GM12878 (cell line): ENCODE results near the gene PTPRN2. TPM values are rescaled to one million over a fixed set of nuclear protein-coding genes. Genes with fewer than 3 reads are reported as not detected.

ENCODE experiments used
- ATAC-seq: fragments of 200-7000 bp; cut with Tn5 transposase; 3 replicates; pipeline ENCODE4 v1.9.1; 2020; ENCODE audit warnings: mild to moderate bottlenecking, moderate library complexity
- BruUV-seq: library from RNA; stranded (reverse); fragments of 400-500 nt; replicated peaks from 2 replicates; lab custom pipeline; 2021; lab: Mats Ljungman, UMichigan
- CTCF ChIA-PET: fragments of 300-600 bp; sonication (Branson Sonifier 250); formaldehyde crosslinking; extraction: SDS; loops from one replicate; lab custom pipeline; 2021; ENCODE audit warnings: inconsistent platforms; lab: Yijun Ruan, JAX
- POLR2A ChIA-PET: fragments of 350-600 bp; formaldehyde crosslinking; extraction: SDS; loops from one replicate; lab custom pipeline; 2021; ENCODE audit warnings: inconsistent platforms; lab: Charles Lee
- RAD21 ChIA-PET: fragments of 300-600 bp; sonication (Branson Sonifier 250); formaldehyde crosslinking; loops from one replicate; lab custom pipeline; 2023; ENCODE audit warnings: antibody characterized with exemption; ENCODE audit not compliant: unreplicated experiment; lab: Charles Lee
- SMC1A ChIA-PET: fragments of 300-600 bp; sonication (Branson Sonifier 250); formaldehyde crosslinking; loops from one replicate; lab custom pipeline; 2023; ENCODE audit not compliant: unreplicated experiment, uncharacterized antibody; lab: Charles Lee
- DNase-seq: peaks from one replicate; pipeline ENCODE4 v3.0.0-alpha.2; 2011; ENCODE audit warnings: low read depth, low spot score
- FAIRE-seq: peaks from 3 replicates; lab custom pipeline; 2011; peaks lifted over from hg19 to GRCh38; lab: Jason Lieb, UNC
- H2AFZ ChIP-seq: 2 replicates; pipeline ENCODE4 v1.6.0; 2011; ENCODE audit warnings: low read depth, low read length, control low read depth; ENCODE audit not compliant: control insufficient read depth
- H3K27ac ChIP-seq: 2 replicates; pipeline ENCODE4 v1.5.1; 2011; ENCODE audit warnings: control low read depth; ENCODE audit not compliant: control insufficient read depth, insufficient read depth
- H3K27me3 ChIP-seq, 2 experiments: replicated peaks in 1 of 2; 2 replicates each; pipeline versions ENCODE4 v1.6.0 to v1.6.1; 2011; ENCODE audit warnings: low read length in 1 of 2; ENCODE audit not compliant: control insufficient read depth in 2 of 2, insufficient read depth in 2 of 2
- H3K36me3 ChIP-seq, 2 experiments: 2 replicates each; pipeline ENCODE4 v1.5.1; 2011; ENCODE audit warnings: low read length in 1 of 2; ENCODE audit not compliant: control insufficient read depth in 2 of 2, insufficient read depth in 2 of 2
- H3K4me1 ChIP-seq: 2 replicates; pipeline ENCODE4 v1.6.1; 2011; ENCODE audit warnings: mild to moderate bottlenecking, low read length, moderate library complexity, mixed read lengths; ENCODE audit not compliant: control insufficient read depth, insufficient read depth
- H3K4me2 ChIP-seq: 2 replicates; pipeline ENCODE4 v1.6.0; 2011; ENCODE audit warnings: control low read depth; ENCODE audit not compliant: control insufficient read depth, insufficient read depth
- H3K4me3 ChIP-seq: fragments of 200-600 bp; sonication (generic); 2 replicates; pipeline ENCODE4 v1.5.1; 2016
- H3K79me2 ChIP-seq: 2 replicates; pipeline ENCODE4 v1.6.0; 2011; ENCODE audit warnings: low read length; ENCODE audit not compliant: control insufficient read depth, insufficient read depth
- H3K9ac ChIP-seq: 2 replicates; pipeline ENCODE4 v1.8.0; 2011; ENCODE audit warnings: low read length, control low read depth, mixed read lengths; ENCODE audit not compliant: control insufficient read depth, insufficient read depth
- H3K9me3 ChIP-seq: replicated peaks from 3 replicates; pipeline ENCODE4 v1.5.1; 2011; ENCODE audit warnings: mild to moderate bottlenecking, low read length; ENCODE audit not compliant: control insufficient read depth, insufficient read depth
- H4K20me1 ChIP-seq: 2 replicates; pipeline ENCODE4 v1.6.0; 2011; ENCODE audit not compliant: control insufficient read depth, insufficient read depth
- BCLAF1 ChIP-seq: fragments of 450-650 bp; IDR thresholded peaks from 2 replicates; pipeline ENCODE4 v1.6.1; 2017; ENCODE audit warnings: antibody characterized with exemption, mild to moderate bottlenecking, moderate library complexity
- BMI1 ChIP-seq: fragments of 450-650 bp; IDR thresholded peaks from 2 replicates; pipeline ENCODE4 v1.6.1; 2016; ENCODE audit warnings: mild to moderate bottlenecking, moderate library complexity, borderline replicate concordance
- CBFB ChIP-seq: IDR thresholded peaks from 2 replicates; pipeline ENCODE4 v1.6.1; 2016; ENCODE audit warnings: antibody characterized with exemption, low read depth
- CREB1 ChIP-seq: IDR thresholded peaks from 2 replicates; pipeline ENCODE4 v1.6.1; 2012; ENCODE audit warnings: low read depth, mild to moderate bottlenecking, inconsistent platforms
- POLR2AphosphoS2 ChIP-seq: IDR thresholded peaks from 2 replicates; pipeline ENCODE4 v1.6.1; 2011; ENCODE audit warnings: low read depth, mild to moderate bottlenecking, low read length, improper control_type of control experiment, moderate library complexity
- POLR2AphosphoS5 ChIP-seq: IDR thresholded peaks from 2 replicates; pipeline ENCODE4 v1.6.1; 2011; ENCODE audit warnings: mild to moderate bottlenecking, low read length, inconsistent platforms
- RAD51 ChIP-seq: fragments of 450-650 bp; IDR thresholded peaks from 2 replicates; pipeline ENCODE4 v1.6.1; 2016; ENCODE audit warnings: moderate library complexity, mild to moderate bottlenecking, inconsistent platforms
- SPI1 ChIP-seq: IDR thresholded peaks from 2 replicates; pipeline ENCODE4 v1.6.1; 2011; ENCODE audit warnings: low read depth, mild to moderate bottlenecking, low read length, moderate library complexity, borderline replicate concordance; ENCODE audit not compliant: insufficient read depth
- STAT1 ChIP-seq: fragments of 450-650 bp; conservative IDR thresholded peaks from 2 replicates; pipeline ENCODE4 v1.6.1; 2014; ENCODE audit warnings: antibody characterized with exemption, mild to moderate bottlenecking
- SUZ12 ChIP-seq: fragments of 200-600 bp; sonication (generic); IDR thresholded peaks from one replicate; pipeline ENCODE4 v1.6.1; 2018; ENCODE audit warnings: antibody characterized with exemption, mild to moderate bottlenecking; ENCODE audit not compliant: unreplicated experiment
- TAF1 ChIP-seq: IDR thresholded peaks from 2 replicates; pipeline ENCODE4 v1.6.1; 2011; ENCODE audit warnings: mild to moderate bottlenecking, low read depth, low read length, borderline replicate concordance
- USF2 ChIP-seq: IDR thresholded peaks from 2 replicates; pipeline ENCODE4 v1.6.1; 2011; ENCODE audit warnings: low read depth, low read length, improper control_type of control experiment, borderline replicate concordance
- ZNF274 ChIP-seq: IDR thresholded peaks from one replicate; pipeline ENCODE4 v1.8.0; 2011; ENCODE audit not compliant: insufficient read length, insufficient read depth
- ZSCAN29 ChIP-seq: fragments of 450-650 bp; IDR thresholded peaks from 2 replicates; pipeline ENCODE4 v1.6.1; 2017; ENCODE audit warnings: mild to moderate bottlenecking, moderate library complexity
- WGBS: methylation state at CpG from one replicate; pipeline ENCODE4 v1.1.6; 2016; ENCODE audit warnings: low lambda C conversion rate; ENCODE audit not compliant: insufficient replicate concordance, insufficient coverage; ENCODE audit errors: missing lambda C conversion rate; 5-methylcytosine and 5-hydroxymethylcytosine counted together
- in situ Hi-C: fragments of 300-500 bp; cut with MboI; formaldehyde crosslinking; loops from 9 replicates; pipeline ENCODE4 v1.14.3; 2018; ENCODE audit warnings: mixed read lengths
- intact Hi-C: fragments of 100-400 bp; cut with micrococcal nuclease; formaldehyde crosslinking; loops from one replicate; pipeline ENCODE4 v1.14.2; 2022; ENCODE audit not compliant: unreplicated experiment
- polyA plus RNA-seq, 11 experiments: library from polyadenylated mRNA; depleted of rRNA in 4 of 11; unstranded in 6 of 11; stranded (reverse) in 5 of 11; fragments of >200 nt; fragmentation: Nextera tagmentation in 4 of 11; fragmentation: Illumina TruSeq in 1 of 11; extraction: Ambion mirVana in 4 of 11; extraction: Trizol in 1 of 11; gene quantifications; 1 replicate in 1 of 11; 2 replicates in 10 of 11; pipeline versions ENCODE4 v1.2.1 to v1.2.3, GENCODE V29; 2011 to 2016; ENCODE audit warnings: inconsistent platforms in 2 of 11, missing spikeins in 2 of 11, low read depth in 1 of 11
- total RNA-seq, 4 experiments: library from RNA; depleted of rRNA in 3 of 4; stranded (reverse); fragments of >200 nt in 3 of 4; fragmentation: Illumina TruSeq in 1 of 4; extraction: Trizol in 1 of 4; gene quantifications; 2 replicates each; pipeline versions ENCODE4 v1.2.1 to v1.2.3, GENCODE V29; 2013 to 2021
- TF ChIP-seq, protein P1 (sequence below): fragments of 450-650 bp; IDR thresholded peaks from 2 replicates; pipeline ENCODE4 v1.6.1; 2017; ENCODE audit warnings: mild to moderate bottlenecking, low read depth, inconsistent platforms; ENCODE audit not compliant: poor library complexity, severe bottlenecking
- TF ChIP-seq, protein P2 (sequence below): IDR thresholded peaks from 2 replicates; pipeline ENCODE4 v1.6.1; 2012; ENCODE audit warnings: low read length, inconsistent platforms
- TF ChIP-seq, protein P3 (sequence below): IDR thresholded peaks from 2 replicates; pipeline ENCODE4 v1.6.1; 2012; ENCODE audit warnings: low read depth, low read length, improper control_type of control experiment

The PTPRN2 gene
- total and polyA plus RNA-seq, 10 of the 15 experiments (the other 5 are each of a cell fraction or from before 2014, with no cell fraction given): 5.4 TPM; not detected in 9

DNA sequence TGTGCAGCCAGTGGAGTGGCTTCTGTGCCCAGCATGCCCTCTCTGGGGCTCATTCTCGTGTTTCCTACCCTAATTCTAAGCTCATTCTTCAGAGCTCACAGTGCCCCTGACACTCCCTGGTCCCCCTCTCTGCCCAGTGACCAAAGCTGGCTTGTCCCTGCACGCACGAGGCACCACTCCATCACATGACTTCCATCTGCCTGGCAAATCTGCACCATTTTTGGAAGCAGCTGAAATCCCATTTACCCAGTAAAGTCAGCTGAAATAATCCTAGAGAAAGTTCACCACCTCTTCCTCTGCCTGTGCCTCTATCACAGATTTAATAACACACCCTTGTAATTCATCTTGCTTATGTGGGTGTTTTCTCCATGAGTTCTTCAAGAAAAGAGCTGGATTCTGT, 616.9 kb downstream of the PTPRN2 start:
- intact Hi-C loops: no loop called here
- Histone ChIP-seq H3K36me3 (no peaks in the 10 kb centered on the region), H3K27me3 (no peaks in the 10 kb centered on the region), H4K20me1 (no peaks in the 10 kb centered on the region), H3K4me2 (no peak overlapping the region), H3K4me1 (no peaks in the 10 kb centered on the region), H3K9me3 (peaks cover 1% of the 10 kb centered on the region; the same call in 2 of the 3 replicates), H2AFZ (no peak overlapping the region), H3K4me3 (no peak overlapping the region), H3K9ac (no peak overlapping the region), H3K27ac (no peak overlapping the region), H3K79me2 (no peaks in the 10 kb centered on the region)
- 5% methylated on average over 3 of the region's 3 CpGs for WGBS
- in situ Hi-C loops: no loop called here
- BruUV-seq: no TSS peak
- no peak for DNase-seq
- ChIA-PET RAD21 (no interaction called here), SMC1A (no interaction called here), CTCF (no interaction called here), POLR2A (no interaction called here)
- TF ChIP-seq, protein P1, sequence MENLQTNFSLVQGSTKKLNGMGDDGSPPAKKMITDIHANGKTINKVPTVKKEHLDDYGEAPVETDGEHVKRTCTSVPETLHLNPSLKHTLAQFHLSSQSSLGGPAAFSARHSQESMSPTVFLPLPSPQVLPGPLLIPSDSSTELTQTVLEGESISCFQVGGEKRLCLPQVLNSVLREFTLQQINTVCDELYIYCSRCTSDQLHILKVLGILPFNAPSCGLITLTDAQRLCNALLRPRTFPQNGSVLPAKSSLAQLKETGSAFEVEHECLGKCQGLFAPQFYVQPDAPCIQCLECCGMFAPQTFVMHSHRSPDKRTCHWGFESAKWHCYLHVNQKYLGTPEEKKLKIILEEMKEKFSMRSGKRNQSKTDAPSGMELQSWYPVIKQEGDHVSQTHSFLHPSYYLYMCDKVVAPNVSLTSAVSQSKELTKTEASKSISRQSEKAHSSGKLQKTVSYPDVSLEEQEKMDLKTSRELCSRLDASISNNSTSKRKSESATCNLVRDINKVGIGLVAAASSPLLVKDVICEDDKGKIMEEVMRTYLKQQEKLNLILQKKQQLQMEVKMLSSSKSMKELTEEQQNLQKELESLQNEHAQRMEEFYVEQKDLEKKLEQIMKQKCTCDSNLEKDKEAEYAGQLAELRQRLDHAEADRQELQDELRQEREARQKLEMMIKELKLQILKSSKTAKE: no peak
- no peak for TF ChIP-seq CBFB
- no peak for TF ChIP-seq STAT1
- no peak for TF ChIP-seq ZSCAN29
- no peak for TF ChIP-seq POLR2AphosphoS5
- TF ChIP-seq POLR2AphosphoS2: no peak
- TF ChIP-seq SUZ12: no peak
- TF ChIP-seq CREB1: no peak
- TF ChIP-seq, protein P2, sequence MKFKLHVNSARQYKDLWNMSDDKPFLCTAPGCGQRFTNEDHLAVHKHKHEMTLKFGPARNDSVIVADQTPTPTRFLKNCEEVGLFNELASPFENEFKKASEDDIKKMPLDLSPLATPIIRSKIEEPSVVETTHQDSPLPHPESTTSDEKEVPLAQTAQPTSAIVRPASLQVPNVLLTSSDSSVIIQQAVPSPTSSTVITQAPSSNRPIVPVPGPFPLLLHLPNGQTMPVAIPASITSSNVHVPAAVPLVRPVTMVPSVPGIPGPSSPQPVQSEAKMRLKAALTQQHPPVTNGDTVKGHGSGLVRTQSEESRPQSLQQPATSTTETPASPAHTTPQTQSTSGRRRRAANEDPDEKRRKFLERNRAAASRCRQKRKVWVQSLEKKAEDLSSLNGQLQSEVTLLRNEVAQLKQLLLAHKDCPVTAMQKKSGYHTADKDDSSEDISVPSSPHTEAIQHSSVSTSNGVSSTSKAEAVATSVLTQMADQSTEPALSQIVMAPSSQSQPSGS: no peak
- no peak for TF ChIP-seq ZNF274
- TF ChIP-seq BMI1: no peak
- TF ChIP-seq USF2: no peak
- TF ChIP-seq RAD51: no peak
- TF ChIP-seq SPI1: no peak
- no peak for TF ChIP-seq TAF1
- TF ChIP-seq BCLAF1: no peak
- TF ChIP-seq, protein P3, sequence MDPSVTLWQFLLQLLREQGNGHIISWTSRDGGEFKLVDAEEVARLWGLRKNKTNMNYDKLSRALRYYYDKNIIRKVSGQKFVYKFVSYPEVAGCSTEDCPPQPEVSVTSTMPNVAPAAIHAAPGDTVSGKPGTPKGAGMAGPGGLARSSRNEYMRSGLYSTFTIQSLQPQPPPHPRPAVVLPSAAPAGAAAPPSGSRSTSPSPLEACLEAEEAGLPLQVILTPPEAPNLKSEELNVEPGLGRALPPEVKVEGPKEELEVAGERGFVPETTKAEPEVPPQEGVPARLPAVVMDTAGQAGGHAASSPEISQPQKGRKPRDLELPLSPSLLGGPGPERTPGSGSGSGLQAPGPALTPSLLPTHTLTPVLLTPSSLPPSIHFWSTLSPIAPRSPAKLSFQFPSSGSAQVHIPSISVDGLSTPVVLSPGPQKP: no peak
- FAIRE-seq: no peak
- no peak for ATAC-seq
